HG02798 (cell line): ENCODE results near the gene SH3GL1.
A peak's percentile ranks its signal among the peaks of the same experiment; 100 is the strongest.

ENCODE experiments used
- ATAC-seq: cut with Tn5 transposase; IDR thresholded peaks from one replicate; pipeline ENCODE4 v1.9.1; 2021; ENCODE audit warnings: mild to moderate bottlenecking; ENCODE audit not compliant: unreplicated experiment, poor library complexity

SH3GL1 gene

GRCh38 chr19:4402171-4403004, 2.0 kb upstream of the SH3GL1 start, which contains the start of gene CHAF1A:
Gene CHAF1A (plus strand): TSS chr19:4402640. CDS start chr19:4402763, 123 bp downstream.
- ATAC-seq, result peak; percentile 85

- no peak for ATAC-seq
Measured at GRCh38 chr19:4401769-4402170, 1.4 kb upstream of the SH3GL1 start.

- ATAC-seq, result no peak
Measured at GRCh38 chr19:4399812-4400134, 574 bp downstream of the SH3GL1 start.

GRCh38 chr19:4396949-4397783, 3.2 kb downstream of the SH3GL1 start:
- no peak for ATAC-seq

- no peak for ATAC-seq
Measured at GRCh38 chr19:4393947-4394590, 6.3 kb downstream of the SH3GL1 start.

- ATAC-seq, result no peak
Measured at GRCh38 chr19:4391701-4392483, 8.5 kb downstream of the SH3GL1 start.

GRCh38 chr19:4391306-4391693, 9.0 kb downstream of the SH3GL1 start:
- ATAC-seq, result no peak

GRCh38 chr19:4390567-4391305, 9.6 kb downstream of the SH3GL1 start:
- ATAC-seq, result no peak

GRCh38 chr19:4390017-4390566, 10.3 kb downstream of the SH3GL1 start:
- ATAC-seq, result no peak

GRCh38 chr19:4389511-4390016, 10.8 kb downstream of the SH3GL1 start:
- no peak for ATAC-seq

GRCh38 chr19:4389064-4389375, 11.3 kb downstream of the SH3GL1 start:
- ATAC-seq, result no peak

GRCh38 chr19:4388337-4389063, 11.8 kb downstream of the SH3GL1 start:
- ATAC-seq, result no peak

GRCh38 chr19:4386041-4386782, 14.1 kb downstream of the SH3GL1 start:
- ATAC-seq, result no peak

GRCh38 chr19:4385291-4386040, 14.9 kb downstream of the SH3GL1 start:
- no peak for ATAC-seq

GRCh38 chr19:4380254-4380727, 20.1 kb downstream of the SH3GL1 start:
- no peak for ATAC-seq

- ATAC-seq, result no peak
Measured at GRCh38 chr19:4379383-4380253, 20.7 kb downstream of the SH3GL1 start.
